ENCODE measurements around the gene IL10. TPM values are rescaled to one million over a fixed set of nuclear protein-coding genes. Genes with fewer than 3 reads are reported as not detected.

Gene IL10
- total RNA-seq, 1 donor from 2014 or later, result 1.4 TPM

DNA sequence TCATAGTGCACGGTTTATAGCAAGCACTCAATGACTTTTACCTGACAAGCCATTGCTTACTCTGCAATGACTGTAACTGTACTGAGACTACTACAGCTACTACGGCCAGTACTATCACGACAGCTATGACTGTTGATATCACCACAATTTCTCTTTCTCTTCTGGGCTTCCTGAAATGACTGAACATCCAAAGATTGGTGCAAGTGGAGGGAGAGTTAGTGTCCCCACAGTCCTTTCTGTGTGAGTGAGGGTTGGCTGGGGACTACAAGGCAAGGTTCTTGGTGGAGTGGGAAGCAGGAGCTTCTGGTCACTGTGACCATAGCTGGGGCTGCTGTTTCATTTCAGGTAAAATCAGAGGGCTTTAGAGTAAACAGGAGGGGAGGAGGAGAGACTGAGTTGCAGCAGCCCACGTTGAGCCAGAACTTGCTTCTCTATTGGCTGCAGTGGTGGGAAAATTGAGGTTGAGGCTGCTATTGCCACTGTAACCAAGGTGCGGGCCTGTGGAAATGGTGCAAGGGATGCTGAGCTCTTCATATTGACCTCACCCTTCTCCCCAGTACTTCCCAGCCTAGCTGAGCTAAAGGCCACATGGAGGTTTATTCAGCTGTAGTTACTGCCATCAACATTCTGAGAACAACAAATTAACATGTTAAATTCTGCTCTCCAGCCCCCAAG, 14.1 kb upstream of the IL10 start:
- no peaks in the 10 kb centered on the region for H3K36me3 ChIP-seq
- DNase-seq (no peak), ATAC-seq (no peak)
- H3K27ac ChIP-seq, result no peak overlapping the region
- TF ChIP-seq, protein P1, sequence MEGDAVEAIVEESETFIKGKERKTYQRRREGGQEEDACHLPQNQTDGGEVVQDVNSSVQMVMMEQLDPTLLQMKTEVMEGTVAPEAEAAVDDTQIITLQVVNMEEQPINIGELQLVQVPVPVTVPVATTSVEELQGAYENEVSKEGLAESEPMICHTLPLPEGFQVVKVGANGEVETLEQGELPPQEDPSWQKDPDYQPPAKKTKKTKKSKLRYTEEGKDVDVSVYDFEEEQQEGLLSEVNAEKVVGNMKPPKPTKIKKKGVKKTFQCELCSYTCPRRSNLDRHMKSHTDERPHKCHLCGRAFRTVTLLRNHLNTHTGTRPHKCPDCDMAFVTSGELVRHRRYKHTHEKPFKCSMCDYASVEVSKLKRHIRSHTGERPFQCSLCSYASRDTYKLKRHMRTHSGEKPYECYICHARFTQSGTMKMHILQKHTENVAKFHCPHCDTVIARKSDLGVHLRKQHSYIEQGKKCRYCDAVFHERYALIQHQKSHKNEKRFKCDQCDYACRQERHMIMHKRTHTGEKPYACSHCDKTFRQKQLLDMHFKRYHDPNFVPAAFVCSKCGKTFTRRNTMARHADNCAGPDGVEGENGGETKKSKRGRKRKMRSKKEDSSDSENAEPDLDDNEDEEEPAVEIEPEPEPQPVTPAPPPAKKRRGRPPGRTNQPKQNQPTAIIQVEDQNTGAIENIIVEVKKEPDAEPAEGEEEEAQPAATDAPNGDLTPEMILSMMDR (IDR thresholded peaks at IDR 0.05), result no peak
- intact Hi-C loops (cut with DNase I), result no loop called here
- H3K4me1 ChIP-seq, result no peaks in the 10 kb centered on the region
- no peaks in the 10 kb centered on the region for H3K9me3 ChIP-seq
- no peaks in the 10 kb centered on the region for H3K27me3 ChIP-seq (ENCODE audit: low read depth)
- H3K4me3 ChIP-seq, result no peak overlapping the region

DNA sequence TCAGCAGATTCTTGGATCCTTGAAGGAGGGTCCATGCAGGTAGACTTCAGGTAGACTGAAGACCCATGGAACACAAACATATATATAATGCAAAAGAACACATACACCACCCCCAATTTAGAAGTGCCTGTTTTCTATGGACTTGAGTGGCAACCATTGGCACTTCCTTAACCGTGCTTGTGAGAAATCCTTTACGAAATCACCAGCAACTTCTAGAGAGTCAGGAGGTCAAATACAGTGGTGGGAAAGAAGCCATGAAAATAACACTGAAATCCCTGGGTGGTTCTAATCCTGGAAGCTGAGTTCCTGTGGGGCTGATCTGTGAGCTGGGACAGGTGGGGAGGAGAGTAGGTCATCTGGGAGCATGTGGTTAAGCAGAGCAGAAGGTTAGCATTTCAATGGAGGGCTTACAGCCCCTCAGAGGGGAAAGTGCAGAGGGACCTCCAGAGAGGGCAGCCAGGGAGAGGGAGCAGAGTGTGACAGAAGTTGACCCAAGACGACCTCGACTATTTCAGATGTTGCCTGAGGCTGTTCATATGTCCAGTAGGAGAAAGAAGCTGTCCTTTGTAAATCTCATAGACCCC, 13.0 kb upstream of the IL10 start:
- intact Hi-C loops (cut with DNase I), result no loop called here
- no peak for DNase-seq
- Histone ChIP-seq H3K27ac (no peak overlapping the region), H3K4me3 (no peak overlapping the region), H3K4me1 (no peaks in the 10 kb centered on the region), H3K9me3 (no peaks in the 10 kb centered on the region), H3K27me3 (ENCODE audit: low read depth) (no peaks in the 10 kb centered on the region), H3K36me3 (no peaks in the 10 kb centered on the region)
- no peak for ATAC-seq
- TF ChIP-seq, protein P1 (IDR thresholded peaks at IDR 0.05), result no peak

GRCh38 chr1:206784471-206784903, 12.2 kb upstream of the IL10 start:
- Histone ChIP-seq H3K27me3 (ENCODE audit: low read depth) (no peaks in the 10 kb centered on the region), H3K4me1 (no peaks in the 10 kb centered on the region), H3K27ac (no peak overlapping the region), H3K36me3 (no peaks in the 10 kb centered on the region), H3K9me3 (no peaks in the 10 kb centered on the region), H3K4me3 (no peak overlapping the region)
- TF ChIP-seq, protein P1 (IDR thresholded peaks at IDR 0.05), result no peak
- DNase-seq, result no peak
- intact Hi-C loops (cut with DNase I), result no loop called here
- ATAC-seq, result peak; percentile 7 to 34

DNA sequence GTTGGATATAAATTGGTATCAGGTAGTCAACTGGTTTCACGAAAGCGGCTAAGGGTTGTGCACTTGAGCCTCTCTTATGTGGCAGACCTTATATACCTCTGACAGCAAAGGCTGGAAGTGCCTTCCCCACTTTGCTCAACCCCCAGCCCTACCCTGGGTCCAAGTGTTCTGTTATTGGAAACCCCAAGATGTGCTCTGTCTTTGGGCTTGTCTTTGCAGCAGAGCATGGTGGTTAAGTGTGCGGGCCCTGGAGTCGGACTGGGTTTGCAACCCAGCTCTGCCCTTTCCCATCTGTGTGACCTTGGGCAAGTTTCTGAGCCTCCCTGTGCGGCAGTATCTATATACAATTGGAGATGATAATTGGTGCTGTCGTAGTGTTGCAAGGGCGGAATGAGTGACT, 11.2 kb upstream of the IL10 start:
- H3K36me3 ChIP-seq, result no peaks in the 10 kb centered on the region
- ATAC-seq (no peak), DNase-seq (no peak)
- no peaks in the 10 kb centered on the region for H3K27me3 ChIP-seq (ENCODE audit: low read depth)
- TF ChIP-seq, protein P1 (IDR thresholded peaks at IDR 0.05), result no peak
- H3K4me1 ChIP-seq, result no peaks in the 10 kb centered on the region
- H3K4me3 ChIP-seq, result no peak overlapping the region
- intact Hi-C loops (cut with DNase I), result no loop called here
- no peaks in the 10 kb centered on the region for H3K9me3 ChIP-seq
- H3K27ac ChIP-seq, result no peak overlapping the region

DNA sequence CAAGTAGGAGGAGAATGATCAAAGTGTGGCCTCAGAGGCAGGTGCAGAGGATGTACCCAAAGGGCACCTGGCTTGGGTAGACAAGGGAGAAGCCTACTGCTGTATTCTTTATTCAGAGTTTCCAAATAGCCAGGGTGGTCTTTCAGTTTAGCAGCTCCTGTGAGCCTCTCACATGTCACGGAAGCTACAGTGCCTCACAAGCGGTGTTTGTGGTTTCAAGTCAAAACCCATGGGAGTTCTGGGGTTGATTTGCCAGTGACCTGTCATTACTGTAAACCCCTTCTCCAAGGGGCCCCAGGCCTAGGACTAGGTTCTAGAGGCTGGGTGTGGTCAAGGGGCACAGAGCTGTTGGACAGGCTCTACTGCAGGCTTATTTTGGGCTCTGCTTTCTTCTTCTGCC, 10.2 kb upstream of the IL10 start:
- intact Hi-C loops (cut with DNase I), result no loop called here
- no peak overlapping the region for H3K4me3 ChIP-seq
- ATAC-seq (no peak), DNase-seq (no peak)
- H3K4me1 ChIP-seq, result no peaks in the 10 kb centered on the region
- H3K27me3 ChIP-seq (ENCODE audit: low read depth), result no peaks in the 10 kb centered on the region
- no peaks in the 10 kb centered on the region for H3K36me3 ChIP-seq
- TF ChIP-seq, protein P1 (IDR thresholded peaks at IDR 0.05), result no peak
- H3K9me3 ChIP-seq, result no peaks in the 10 kb centered on the region
- H3K27ac ChIP-seq, result no peak overlapping the region
